ENCODE data around the gene ITSN1. TPM values are rescaled to one million over a fixed set of nuclear protein-coding genes. Genes with fewer than 3 reads are reported as not detected.
"Not testable (repeated sequence)": the region's sequence is repeated elsewhere in the genome, so short reads cannot be mapped to it uniquely, and the experiment has no call there.

Gene ITSN1
- 10 to 100 TPM; 50.9 to 78.6 TPM for total RNA-seq

- H3K27ac ChIP-seq = peak within 1 kb of the TSS; percentile 84 to 90
- H3K36me3 ChIP-seq = no peaks in the 10 kb centered on the region
- peak within 1 kb of the TSS; percentile 75 for H3K4me3 ChIP-seq
- H3K9me3 ChIP-seq = no peaks in the 10 kb centered on the region
- TF ChIP-seq CTCF (IDR thresholded peaks at IDR 0.05) = no peak
- peak; percentile 96 for ATAC-seq (ENCODE audit: insufficient number of reproducible peaks, low FRiP score, low read depth)
- no peaks in the 10 kb centered on the region for H3K27me3 ChIP-seq (replicated peaks; ENCODE audit: insufficient read depth)
- DNase-seq (ENCODE audit: low spot score) = peak; percentile 100
- H3K4me1 ChIP-seq (ENCODE audit: control insufficient read depth in 1 of 2, low read depth in 2 of 2) = peaks cover 14 to 36% of the 10 kb centered on the region in 2 donors
Observed at GRCh38 chr21:33642027-33642895, at the start of gene ITSN1. ITSN1 (plus strand) TSS chr21:33642501; CDS start chr21:33718829, 76,328 bp downstream.

GRCh38 chr21:33598051-33598450 is 44.2 kb upstream of the ITSN1 start:
- no peak for TF ChIP-seq CTCF (IDR thresholded peaks at IDR 0.05)
- DNase-seq (ENCODE audit: low spot score) = no peak
- Histone ChIP-seq H3K9me3 (no peaks in the 10 kb centered on the region), H3K27me3 (replicated peaks; ENCODE audit: insufficient read depth) (no peaks in the 10 kb centered on the region), H3K4me1 (ENCODE audit: control insufficient read depth in 1 of 2, low read depth in 2 of 2) (no peaks in the 10 kb centered on the region), H3K27ac (no peak overlapping the region), H3K4me3 (no peak overlapping the region), H3K36me3 (peaks cover 20% of the 10 kb centered on the region)
- ATAC-seq (ENCODE audit: insufficient number of reproducible peaks, low FRiP score, low read depth) = no peak

- no peak for ATAC-seq (ENCODE audit: insufficient number of reproducible peaks, low FRiP score, low read depth)
Observed at GRCh38 chr21:33608559-33608958, 33.7 kb upstream of the ITSN1 start.

GRCh38 chr21:33611006-33611744 is 31.1 kb upstream of the ITSN1 start:
- no peak for TF ChIP-seq CTCF (IDR thresholded peaks at IDR 0.05)
- DNase-seq (ENCODE audit: low spot score) (no peak), ATAC-seq (ENCODE audit: insufficient number of reproducible peaks, low FRiP score, low read depth) (no peak)
- Histone ChIP-seq H3K9me3 (no peaks in the 10 kb centered on the region), H3K4me1 (ENCODE audit: control insufficient read depth in 1 of 2, low read depth in 2 of 2) (no peaks in the 10 kb centered on the region), H3K27me3 (replicated peaks; ENCODE audit: insufficient read depth) (no peaks in the 10 kb centered on the region), H3K27ac (no peak overlapping the region), H3K36me3 (peaks cover 5% of the 10 kb centered on the region), H3K4me3 (no peak overlapping the region)

More at GRCh38 chr21:33608559-33608958, 33.7 kb upstream of the ITSN1 start:
- no peak overlapping the region for H3K4me3 ChIP-seq
- no peak for TF ChIP-seq CTCF (IDR thresholded peaks at IDR 0.05)
- no peak overlapping the region for H3K27ac ChIP-seq
- no peaks in the 10 kb centered on the region for H3K4me1 ChIP-seq (ENCODE audit: control insufficient read depth in 1 of 2, low read depth in 2 of 2)
- H3K9me3 ChIP-seq = no peaks in the 10 kb centered on the region
- H3K27me3 ChIP-seq (replicated peaks; ENCODE audit: insufficient read depth) = no peaks in the 10 kb centered on the region
- no peak for DNase-seq (ENCODE audit: low spot score)
- peaks cover 8% of the 10 kb centered on the region for H3K36me3 ChIP-seq

GRCh38 chr21:33617565-33617964 is 24.7 kb upstream of the ITSN1 start:
- H3K4me3 ChIP-seq; H3K9me3 ChIP-seq; H3K27me3 ChIP-seq (replicated peaks; ENCODE audit: insufficient read depth); H3K4me1 ChIP-seq (ENCODE audit: control insufficient read depth in 1 of 2, low read depth in 2 of 2); H3K27ac ChIP-seq; ATAC-seq (ENCODE audit: insufficient number of reproducible peaks, low FRiP score, low read depth); DNase-seq (ENCODE audit: low spot score): not testable (repeated sequence)
- peaks cover 15% of the 10 kb centered on the region for H3K36me3 ChIP-seq
